NK-92 treated with Interleukin-12 subunit alpha and Interleukin-12 subunit beta, amount 100 ng/mL, for 24 hours (cell line): ENCODE results near the gene TRMU.

Experiments used
- DNase-seq: peaks from one replicate; lab custom pipeline; 2025; lab: John Stamatoyannopoulos, UW

The TRMU gene

DNA sequence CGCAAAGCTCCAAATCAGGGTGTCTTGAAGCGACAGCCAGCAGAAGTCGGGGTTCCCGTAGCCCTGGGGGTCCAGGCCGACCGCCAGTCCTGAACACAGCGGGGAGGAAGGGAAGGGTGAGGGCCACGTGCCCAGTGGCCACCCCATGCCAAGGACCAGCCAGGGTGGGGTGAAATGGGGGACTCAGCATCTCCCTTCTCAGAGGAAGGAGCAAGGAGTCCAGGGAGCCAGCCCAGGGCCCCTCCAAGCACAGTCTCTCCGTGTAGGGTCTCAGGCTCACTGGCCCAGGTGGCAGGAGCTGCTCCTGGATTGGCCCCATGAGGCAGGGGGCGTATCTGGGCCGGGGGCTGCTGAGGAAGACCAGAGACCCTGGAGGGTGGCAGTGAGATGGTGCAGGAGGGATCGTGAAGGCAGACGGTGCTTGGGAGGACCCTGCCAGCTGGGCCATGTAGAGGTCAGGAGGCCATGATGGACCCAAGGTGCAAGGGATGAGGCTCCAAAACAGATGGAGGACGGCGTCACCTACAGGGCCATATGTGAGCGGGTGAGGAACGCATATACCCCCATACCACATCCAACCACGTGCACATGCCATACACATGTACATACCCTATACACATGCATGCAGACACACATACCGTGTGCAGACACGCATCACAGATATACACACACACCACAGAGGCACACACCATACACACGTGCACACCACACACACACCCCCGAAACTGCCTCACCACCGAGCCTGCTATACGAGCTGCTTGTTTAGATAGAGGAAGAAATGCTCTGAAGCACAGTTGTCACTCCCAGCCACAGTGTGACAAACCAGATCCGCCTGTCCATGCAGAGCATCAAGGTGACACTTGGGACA, 34.4 kb downstream of the TRMU start:
- no peak for DNase-seq

DNA sequence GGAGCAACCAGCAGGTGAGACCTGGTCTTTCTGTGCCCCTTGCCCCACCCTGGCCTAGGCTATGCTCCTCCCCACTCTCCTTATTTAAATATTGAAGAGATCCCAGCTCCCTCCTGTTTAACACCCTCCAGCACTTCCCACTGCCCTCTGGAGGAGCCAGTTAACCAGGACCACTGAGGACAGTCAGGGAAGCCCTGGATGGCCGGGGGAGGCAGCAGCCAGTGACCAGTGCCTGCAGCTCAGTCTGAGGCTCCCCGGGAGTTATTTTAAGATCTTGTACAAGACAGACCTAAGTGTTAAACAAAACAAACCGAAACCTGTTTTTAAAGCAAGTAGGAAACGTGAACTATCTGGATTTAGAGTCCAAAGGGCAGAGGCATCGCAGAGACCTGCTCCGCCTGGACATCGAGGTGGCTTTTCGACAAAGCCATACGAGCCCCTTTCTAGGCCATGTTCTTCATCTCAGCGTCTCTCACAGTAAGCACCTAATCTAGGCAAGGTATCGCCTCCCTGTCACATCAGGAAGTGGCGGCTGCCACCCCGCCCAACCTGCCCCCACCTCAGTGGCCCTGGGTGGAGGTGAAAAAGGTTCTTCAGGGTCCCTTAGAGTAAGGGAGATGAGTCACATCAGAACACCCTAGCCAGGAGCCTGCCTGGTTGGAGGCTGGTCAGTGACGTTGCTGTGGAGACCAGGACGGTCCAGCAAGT, 35.2 kb downstream of the TRMU start:
- DNase-seq: peak; percentile 57

DNA sequence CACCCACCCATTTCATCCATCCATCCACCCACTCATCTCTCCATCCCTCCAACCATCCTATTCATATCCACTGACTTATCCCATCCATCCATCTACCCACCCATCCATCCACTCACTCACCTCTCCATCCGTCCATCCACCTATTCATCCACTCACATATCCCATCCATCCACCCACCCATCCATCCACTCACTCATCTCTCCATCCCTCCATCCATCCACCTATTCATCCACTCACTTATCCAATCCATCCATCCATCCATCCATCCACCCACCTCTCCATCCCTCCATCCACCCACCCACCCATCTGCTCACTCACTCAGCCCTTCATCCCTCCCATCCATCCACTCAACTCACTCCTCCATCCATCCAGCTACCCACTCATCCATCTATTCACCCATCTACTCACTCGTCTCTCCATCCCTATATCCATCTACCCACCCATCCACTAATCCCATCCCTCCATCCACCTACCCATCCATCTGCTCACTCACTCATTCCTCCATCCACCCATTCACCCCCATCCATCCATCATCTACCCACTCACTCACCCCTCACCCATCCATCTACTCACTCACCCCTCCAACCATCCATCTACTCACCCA, 36.2 kb downstream of the TRMU start:
- DNase-seq: no peak

DNA sequence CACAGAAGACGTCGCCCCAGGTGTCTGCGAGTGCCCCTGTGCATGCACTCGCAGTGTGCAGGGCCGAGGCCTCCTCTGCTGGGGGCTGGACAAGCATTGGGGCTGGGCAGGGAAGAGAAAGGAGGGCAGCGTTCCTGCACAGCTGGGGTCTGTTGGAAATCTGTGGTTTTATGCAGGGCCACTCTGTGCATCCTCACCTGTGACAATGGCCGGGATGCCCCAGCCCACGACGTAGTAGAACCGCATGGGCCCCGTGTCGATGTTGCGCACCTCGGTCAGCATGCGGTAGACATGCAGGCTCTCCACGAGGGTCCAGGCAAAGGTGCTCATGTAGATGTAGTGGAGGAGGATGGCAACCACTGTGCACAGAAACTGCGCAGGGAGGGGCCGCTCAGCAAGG, 37.2 kb downstream of the TRMU start:
- no peak for DNase-seq

DNA sequence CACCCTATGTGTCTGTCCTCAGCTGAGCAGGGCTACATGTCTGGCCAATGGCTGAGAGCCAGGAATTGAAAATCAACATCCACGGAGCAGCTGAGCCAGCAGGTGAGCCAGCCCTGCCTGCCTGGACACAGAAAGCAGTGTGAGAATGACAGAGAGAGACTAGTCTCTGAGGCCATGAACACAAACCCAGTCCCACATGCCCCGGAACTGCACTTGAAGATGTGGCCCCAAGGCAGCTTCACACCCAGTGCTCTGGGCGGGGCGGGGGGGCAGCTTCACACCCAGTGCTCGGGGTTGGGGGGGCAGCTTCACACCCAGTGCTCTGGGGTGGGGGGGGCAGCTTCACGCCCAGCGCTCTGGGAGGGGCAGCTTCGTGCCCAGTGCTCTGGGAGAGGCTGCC, 37.6 kb downstream of the TRMU start:
- no peak for DNase-seq

DNA sequence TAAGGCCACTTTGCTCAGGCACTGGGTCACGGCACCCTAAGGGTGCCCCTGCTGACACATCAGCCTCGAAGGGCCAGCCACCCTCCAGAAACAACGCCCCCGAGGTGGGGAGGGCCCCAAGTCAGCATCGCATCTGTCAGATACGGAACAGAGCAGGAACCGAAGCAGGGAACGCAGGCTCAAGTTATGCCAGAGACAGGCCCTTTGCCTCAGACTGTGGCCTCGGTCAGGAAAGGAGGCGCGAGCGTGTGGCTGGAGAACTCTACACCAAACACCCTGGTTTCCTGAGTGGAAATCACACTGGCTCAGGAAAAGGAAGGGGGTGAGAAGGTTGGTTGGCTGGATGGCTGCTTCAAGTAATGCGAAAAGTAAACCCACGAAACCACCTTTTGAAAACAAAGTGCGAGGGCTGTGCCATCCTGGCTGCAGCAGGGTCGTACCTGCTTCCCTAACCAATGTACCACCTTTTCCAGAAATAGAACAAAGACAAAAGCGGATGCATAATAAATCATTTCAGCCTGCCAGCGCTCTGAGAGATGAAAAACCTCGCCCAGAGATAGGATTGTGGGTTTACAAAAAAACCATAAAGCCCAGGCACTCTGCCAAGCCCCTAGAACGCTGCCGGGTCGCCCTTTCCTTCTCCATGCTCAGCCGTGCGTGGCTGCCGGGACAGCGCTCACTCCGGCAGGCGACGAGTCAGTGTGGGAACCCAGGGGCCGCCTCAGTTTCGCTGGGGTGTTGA, 38.6 kb downstream of the TRMU start:
- no peak for DNase-seq

DNA sequence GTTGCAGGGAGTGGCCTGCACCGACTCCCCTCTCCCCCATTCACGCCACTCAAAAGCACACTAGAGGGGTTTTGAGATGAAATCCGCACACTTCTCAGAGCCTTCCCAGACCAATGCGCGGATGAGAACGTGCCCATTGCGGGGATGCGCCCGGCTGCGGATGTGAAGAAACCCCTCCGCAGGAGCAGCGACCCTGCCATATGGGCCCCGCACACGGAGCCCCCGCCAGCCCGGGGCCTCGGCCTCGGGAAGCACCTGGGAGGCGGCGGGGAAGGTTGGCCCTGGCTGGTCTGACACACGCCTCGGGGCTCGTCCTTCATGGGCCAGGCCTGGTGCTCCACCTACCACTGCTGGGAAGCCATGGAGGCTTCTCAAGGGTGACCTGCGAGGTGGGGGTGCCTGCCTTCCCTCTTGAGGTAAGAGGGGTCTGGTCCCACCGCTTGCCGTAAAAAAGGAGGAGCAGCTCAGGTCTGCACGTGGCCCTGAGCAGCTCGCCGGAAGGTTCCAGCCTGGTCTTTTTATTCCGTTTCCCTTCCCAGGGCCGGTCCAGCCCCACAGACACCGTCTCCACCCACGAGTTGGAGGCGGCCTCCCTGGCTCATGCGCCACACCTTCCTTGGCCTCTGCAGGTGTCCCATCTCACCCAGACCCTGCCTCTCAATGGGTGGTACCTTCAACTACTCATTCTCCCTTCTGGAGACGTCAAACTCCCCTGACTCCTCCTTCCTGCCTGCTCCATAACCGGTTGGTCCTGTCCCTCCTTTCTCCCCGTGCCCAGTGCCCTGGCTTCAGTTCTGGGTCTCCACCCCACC, 39.4 kb downstream of the TRMU start:
- no peak for DNase-seq

DNA sequence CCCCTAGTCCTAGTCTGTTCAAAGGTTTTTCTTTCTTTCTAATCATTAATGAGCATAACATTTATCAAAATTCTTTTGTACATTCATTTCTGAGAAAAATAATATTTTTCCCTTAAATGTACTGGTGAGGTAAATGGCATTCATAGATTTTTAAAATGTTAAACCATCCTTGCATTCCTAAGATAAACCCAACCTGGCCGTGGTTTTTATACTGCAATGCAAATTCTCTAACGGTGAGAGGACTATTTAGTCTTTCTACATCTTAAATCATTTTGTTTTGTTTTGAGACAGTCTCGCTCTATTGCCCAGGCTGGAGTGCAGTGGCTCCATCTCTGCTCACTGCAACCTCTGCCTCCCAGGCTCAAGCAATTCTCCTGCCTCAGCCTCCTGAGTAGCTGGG, 40.6 kb downstream of the TRMU start:
- DNase-seq: no peak

DNA sequence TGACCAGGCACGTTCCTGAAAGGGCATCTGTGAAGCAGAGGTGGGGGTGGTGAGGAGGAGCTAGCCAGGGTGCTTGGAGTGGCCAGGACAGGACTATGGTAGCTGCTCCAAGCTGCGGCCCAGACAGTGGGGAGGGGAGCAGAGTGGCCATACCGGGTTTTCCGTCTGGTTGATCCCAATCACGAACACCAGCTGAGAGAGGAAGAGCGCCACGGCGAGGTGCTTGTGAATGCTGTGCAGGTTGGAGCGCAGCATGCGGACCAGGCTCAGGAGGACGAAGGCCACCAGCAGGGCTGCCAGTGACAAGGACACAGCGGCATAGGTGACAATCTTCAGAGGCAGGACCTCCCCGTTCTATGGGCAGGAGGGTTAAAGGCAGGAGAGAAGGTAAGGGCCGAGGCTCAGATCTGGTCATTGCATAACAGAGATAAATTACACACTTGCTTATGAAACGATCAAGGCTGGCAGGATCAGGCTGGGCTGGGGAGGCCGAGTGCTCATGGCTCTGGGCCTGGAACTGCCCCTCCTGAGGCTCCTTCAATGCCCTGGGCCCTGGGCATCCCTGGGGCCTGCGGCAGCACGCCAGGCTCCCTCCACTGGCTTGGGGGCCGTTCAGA, 41.5 kb downstream of the TRMU start:
- no peak for DNase-seq

DNA sequence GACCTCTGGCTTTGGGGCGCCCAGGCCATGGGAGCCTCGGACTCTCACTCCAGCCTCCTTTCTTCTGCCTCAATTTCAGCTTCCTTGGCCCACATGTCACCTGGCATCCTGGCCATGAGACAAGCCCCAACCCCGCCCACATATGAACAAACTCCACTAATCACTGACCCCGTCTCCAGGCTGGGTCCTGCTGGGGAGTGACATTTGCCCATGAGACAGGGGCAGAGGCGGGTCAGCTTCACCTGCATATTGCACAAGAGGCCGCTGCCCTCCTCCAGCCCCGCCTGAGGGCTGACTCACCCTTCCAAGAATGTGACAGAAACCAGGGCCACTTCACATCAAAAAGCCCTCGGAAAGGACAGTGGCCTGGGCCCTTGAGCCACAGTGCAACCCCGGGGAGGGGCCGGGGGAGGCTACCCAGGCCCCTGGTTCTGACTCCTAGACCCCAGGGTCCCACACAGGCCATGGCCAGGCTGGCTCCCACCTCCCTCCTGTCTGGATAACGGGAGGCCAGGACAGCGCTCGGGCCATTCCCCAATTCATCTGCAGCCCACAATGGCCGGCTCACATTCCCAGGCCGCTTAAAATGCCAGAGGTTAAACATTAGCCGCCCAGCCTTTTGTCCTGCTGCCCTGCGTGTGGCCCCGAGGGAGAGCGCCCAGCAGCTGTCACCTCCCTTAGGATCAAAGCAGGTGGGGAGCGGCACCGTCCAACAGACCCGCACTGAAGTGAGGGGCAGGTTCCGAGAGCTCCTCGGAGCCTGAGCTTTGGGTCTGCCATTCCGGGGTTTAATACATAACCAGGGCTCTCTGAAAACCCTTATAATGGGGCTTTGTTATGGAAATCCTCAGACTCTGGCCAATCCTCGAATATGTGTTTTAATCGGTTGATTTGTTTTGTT, 42.3 kb downstream of the TRMU start:
- DNase-seq: no peak

DNA sequence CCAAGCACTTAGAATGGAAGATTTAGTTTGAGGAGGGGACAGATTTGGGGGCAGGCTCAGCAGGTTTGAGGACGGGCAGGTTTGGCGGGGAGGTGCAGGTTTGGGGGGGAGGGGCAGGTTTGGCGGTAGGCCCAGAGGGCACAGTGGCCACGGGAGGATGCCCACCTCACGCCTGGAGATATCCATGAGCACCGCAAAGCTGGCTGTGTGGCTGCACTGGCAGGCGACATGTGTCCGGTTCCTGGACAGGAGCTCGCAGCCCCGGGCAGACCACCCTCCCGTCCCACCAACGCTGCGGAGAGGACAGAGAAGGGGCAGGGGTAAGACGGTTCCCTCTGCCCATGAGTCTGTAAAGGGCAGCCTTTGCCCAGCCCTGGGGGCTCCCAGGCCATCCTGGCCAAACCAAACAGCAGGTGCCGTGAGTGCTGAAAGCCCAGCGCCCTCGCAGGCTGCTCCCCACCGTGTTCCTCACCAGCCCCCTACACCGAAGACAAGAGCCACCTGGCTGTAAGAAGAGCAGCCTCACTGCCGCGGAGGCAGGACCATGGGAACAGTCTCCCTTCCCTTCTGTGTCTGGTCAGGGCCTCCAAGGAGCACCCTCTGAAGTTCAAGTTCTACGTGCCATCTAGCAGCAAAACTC, 43.0 kb downstream of the TRMU start:
- DNase-seq: no peak

DNA sequence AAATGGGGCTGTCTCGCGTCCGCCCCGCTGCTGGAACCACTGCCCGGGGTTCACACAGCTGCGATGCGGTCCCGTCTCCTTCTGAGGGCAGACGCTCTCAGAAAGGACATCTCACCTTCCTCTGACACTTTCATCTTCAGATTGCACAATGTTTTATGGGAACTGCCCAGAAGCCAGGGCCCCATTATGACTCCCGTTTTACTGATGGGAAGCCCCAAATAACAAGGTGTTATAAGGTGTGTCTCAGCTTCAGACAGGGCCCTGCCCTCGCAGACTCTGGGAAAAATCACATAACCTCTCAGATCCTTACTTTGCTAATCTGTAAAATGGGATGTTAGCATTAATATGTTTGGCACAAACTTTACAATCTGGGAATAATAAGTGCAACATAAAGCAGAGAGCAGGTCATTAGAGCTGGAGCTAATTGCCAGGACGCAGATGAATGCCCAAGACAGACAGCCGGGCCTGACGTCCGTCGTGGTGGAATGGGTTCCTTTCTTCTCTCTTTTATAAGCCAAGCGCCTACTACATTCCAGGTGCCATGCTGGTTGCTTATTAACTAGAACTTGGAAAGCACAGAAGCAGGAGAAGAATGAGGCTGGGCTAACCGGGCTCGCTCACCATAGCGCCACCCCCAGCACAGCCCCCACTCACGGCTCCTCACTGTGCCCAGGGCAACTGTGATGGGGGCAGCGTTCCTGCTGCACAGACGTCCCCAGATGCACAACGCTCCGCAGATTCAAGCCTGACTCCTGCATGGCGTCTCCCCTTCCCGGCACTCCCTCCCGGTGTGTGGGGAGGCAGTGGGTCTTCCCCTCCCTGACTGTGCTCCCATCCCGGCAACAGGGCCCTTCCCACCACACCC, 43.8 kb downstream of the TRMU start:
- DNase-seq: no peak

DNA sequence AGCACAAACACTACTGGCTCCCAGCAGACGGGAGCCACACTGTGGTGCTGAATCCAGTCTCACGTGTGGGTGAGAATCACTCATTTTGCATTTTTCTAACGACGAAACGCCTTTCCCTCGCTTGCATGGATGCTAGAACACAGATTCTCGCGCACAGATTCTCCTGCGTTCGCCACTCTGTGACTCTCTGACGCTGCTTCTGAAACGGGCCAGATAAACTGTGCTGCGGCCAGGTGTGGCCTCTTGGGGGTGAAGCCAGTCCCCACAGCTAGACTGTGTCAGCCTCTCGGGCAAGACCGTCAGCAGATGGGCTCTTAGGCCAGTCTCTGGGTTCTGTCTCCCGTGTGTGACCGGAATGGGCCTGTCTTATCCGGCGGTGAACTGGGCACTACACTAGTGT, 44.6 kb downstream of the TRMU start:
- DNase-seq: no peak

DNA sequence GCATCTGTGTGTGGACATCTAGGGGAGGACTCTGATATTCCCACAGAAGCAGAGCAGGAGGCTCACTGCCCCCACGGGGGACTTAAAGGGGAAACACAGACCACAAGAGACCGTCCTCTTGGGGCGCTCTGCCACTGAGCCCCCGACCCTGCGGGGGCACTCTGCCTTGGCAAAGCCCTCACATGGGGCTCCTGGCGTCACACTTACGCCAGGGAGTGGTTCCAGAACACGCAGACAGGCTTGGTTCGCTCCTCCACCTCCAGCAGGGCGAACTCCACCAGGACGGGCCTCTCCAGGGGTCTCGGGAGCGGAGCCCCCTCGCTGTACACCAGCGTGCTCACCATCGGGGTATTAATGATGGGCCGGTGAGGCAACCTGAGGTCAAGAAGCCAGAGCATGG, 45.1 kb downstream of the TRMU start:
- no peak for DNase-seq

DNA sequence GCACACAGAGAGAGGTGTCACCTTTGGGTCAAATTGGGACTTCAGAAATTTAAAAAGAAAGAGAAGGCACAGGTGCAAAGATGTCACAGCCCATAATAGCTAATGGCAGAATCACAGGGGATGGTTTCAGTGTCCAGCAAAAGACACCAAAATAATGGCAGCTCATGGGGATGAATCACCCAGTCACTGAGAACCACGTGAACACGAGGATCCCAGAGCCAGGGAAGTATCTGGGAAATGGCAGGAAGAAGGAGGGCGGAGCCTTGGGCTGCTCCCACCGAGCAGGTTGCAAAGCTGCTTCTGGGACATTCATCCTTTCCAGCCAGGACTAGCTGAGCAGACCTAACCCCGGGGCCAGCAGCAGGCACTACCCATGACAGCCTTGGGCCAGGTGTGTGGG, 45.6 kb downstream of the TRMU start:
- no peak for DNase-seq

DNA sequence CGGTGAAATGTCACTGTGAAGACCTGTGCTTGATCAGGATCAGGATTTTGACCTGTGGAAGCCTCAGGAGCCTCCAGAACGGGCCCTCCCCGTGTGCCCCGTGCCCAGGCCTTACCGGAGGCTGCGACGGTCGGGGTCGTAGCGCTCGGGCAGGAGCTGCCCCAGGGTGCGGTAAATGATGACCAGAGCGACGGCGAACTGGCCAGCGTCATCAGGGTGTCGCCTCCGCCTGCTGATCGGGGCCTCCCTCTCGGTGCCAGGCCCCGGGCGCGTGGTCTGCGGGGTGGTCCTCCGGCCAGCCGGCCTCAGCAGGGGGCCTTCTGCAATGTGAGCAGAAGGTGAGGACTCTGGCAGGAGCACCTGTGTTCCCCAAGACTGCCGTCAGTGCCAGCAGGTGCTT, 46.2 kb downstream of the TRMU start:
- DNase-seq: no peak

DNA sequence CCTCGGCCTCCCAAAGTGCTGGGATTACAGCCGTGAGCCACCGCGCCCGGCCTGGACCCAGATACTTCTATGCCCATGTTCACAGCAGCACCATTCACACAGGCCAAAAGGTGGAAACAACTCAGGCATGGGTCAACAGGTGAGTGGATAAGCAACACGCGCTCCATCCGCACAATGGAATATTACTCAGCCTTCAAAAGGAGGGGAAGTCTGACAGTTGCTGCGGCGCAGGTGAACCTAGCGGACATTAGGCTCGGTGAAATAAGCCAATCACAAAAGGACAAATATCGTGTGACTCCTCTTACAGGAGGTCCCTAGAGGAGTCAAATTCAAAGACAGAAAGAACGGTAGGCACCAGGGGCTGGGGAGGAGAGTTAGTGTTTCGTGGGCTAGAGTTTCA, 47.0 kb downstream of the TRMU start:
- DNase-seq: no peak

DNA sequence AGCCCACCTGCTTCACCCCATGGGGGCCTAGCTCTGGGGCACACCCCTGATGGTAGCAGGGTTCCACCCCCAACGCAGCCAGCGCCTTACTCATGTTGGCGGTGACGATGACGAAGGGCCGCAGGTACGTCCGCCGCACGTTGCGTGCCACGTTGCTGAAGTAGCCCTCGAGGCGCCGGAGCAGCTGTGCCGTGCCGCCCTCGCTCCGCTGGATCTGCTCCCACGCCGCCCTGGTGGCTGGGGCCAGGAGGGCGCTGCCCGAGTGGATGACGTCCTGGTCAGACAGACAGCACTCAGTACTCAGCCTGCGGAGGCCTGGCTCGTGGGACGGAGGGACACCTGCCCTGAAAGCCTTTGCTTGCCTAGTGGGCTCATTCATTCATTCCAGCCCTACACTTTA, 50.8 kb downstream of the TRMU start:
- DNase-seq: no peak

DNA sequence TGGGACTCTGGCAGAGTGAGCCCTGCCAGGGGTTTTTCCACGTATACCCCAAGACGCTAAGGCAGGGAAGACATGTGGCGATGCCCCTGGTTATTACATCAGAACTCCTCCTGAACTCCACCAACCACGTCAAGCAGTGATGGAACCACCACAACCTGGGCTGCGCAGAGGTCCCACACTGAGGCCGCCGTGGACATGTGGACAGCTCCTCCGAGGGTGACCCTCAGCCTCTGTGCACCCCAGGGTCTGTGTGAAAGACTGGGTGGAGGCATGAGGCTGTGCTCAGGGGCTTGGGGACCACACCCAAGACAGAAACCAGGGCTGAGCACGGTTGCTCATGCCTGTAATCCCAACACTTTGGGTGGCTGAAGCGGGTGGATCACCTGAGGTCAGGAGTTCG, 52.2 kb downstream of the TRMU start:
- no peak for DNase-seq
